ENCODE results near the gene NCS1.

- no peak for TF ChIP-seq CTCF (tag by site-specific recombination; IDR thresholded peaks at IDR 0.05)
- no peak for TF ChIP-seq ZNF324 (tag by site-specific recombination; IDR thresholded peaks at IDR 0.05)
Observed at GRCh38 chr9:130201974-130202373, 29.8 kb downstream of the NCS1 start.
